IPS-18a (cell line): ENCODE results near the gene SND1.

Experiments used
- H3K27ac ChIP-seq: one replicate; pipeline ENCODE4 v1.5.1; 2013; ENCODE audit warnings: low read length
- H3K27me3 ChIP-seq: one replicate; pipeline ENCODE4 v1.6.1; 2013; ENCODE audit warnings: mild to moderate bottlenecking, low read length; ENCODE audit not compliant: control insufficient read depth, insufficient read depth
- H3K36me3 ChIP-seq: one replicate; pipeline ENCODE4 v1.6.1; 2013; ENCODE audit warnings: low read depth, low read length; ENCODE audit not compliant: control insufficient read depth
- H3K4me1 ChIP-seq: one replicate; pipeline ENCODE4 v1.6.1; 2013; ENCODE audit warnings: low read depth, low read length; ENCODE audit not compliant: control insufficient read depth
- H3K4me3 ChIP-seq: one replicate; pipeline ENCODE4 v1.5.1; 2013; ENCODE audit warnings: low read length
- H3K9ac ChIP-seq: one replicate; pipeline ENCODE4 v1.6.1; 2013; ENCODE audit warnings: mild to moderate bottlenecking, low read length, moderate library complexity
- H3K9me3 ChIP-seq: one replicate; pipeline ENCODE4 v1.6.1; 2013; ENCODE audit warnings: low read depth, low read length; ENCODE audit not compliant: control insufficient read depth

SND1 gene

GRCh38 chr7:128004623-128005022 lies 352.6 kb downstream of the SND1 start:
- Histone ChIP-seq H3K36me3 (no peaks in the 10 kb centered on the region), H3K4me3 (no peak overlapping the region), H3K27ac (no peak overlapping the region), H3K27me3 (no peaks in the 10 kb centered on the region), H3K9ac (no peak overlapping the region), H3K4me1 (no peaks in the 10 kb centered on the region), H3K9me3 (no peaks in the 10 kb centered on the region)

- H3K4me3 ChIP-seq = no peak overlapping the region
- no peaks in the 10 kb centered on the region for H3K4me1 ChIP-seq
- H3K27me3 ChIP-seq = no peaks in the 10 kb centered on the region
- no peaks in the 10 kb centered on the region for H3K36me3 ChIP-seq
- no peak overlapping the region for H3K27ac ChIP-seq
- no peak overlapping the region for H3K9ac ChIP-seq
- H3K9me3 ChIP-seq = no peaks in the 10 kb centered on the region
Measured at GRCh38 chr7:128005117-128005516, 353.1 kb downstream of the SND1 start.

DNA sequence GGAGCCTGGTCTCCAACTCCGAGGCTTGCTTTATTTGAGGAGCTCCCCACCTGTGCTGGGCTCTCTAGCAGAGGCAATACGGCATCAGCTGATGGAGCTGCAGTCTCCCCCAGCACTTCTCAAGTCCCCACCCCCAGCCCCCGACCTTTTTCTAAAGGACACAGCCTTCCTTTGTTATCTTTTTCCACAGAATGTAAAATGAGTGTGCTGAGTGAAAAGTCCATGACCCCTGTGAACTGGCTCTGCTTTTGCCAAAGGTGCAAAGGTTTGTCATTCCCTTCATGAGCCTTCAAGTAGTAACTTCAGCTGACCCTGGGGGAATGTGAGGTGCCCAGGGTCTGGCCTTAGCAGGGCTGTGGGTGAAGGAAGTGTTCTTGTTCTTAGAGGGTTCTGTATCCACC lies 353.8 kb downstream of the SND1 start:
- Histone ChIP-seq H3K4me3 (no peak overlapping the region), H3K9ac (no peak overlapping the region), H3K27ac (no peak overlapping the region), H3K27me3 (no peaks in the 10 kb centered on the region), H3K4me1 (peaks cover 5% of the 10 kb centered on the region), H3K9me3 (no peaks in the 10 kb centered on the region), H3K36me3 (no peaks in the 10 kb centered on the region)

- Histone ChIP-seq H3K27ac (no peak overlapping the region), H3K4me1 (peaks cover 5% of the 10 kb centered on the region), H3K4me3 (no peak overlapping the region), H3K9me3 (no peaks in the 10 kb centered on the region), H3K27me3 (no peaks in the 10 kb centered on the region), H3K9ac (no peak overlapping the region), H3K36me3 (no peaks in the 10 kb centered on the region)
Measured at GRCh38 chr7:128006550-128007302, 354.7 kb downstream of the SND1 start.

- H3K27ac ChIP-seq = no peak overlapping the region
- H3K36me3 ChIP-seq = no peaks in the 10 kb centered on the region
- H3K4me1 ChIP-seq = peaks cover 8% of the 10 kb centered on the region
- H3K27me3 ChIP-seq = no peaks in the 10 kb centered on the region
- H3K9me3 ChIP-seq = no peaks in the 10 kb centered on the region
- no peak overlapping the region for H3K4me3 ChIP-seq
- no peak overlapping the region for H3K9ac ChIP-seq
Measured at GRCh38 chr7:128007303-128007680, 355.3 kb downstream of the SND1 start.

GRCh38 chr7:128008141-128008540 lies 356.1 kb downstream of the SND1 start:
- Histone ChIP-seq H3K27me3 (no peaks in the 10 kb centered on the region), H3K9ac (no peak overlapping the region), H3K4me3 (no peak overlapping the region), H3K4me1 (peaks cover 14% of the 10 kb centered on the region), H3K27ac (no peak overlapping the region), H3K9me3 (no peaks in the 10 kb centered on the region), H3K36me3 (no peaks in the 10 kb centered on the region)

DNA sequence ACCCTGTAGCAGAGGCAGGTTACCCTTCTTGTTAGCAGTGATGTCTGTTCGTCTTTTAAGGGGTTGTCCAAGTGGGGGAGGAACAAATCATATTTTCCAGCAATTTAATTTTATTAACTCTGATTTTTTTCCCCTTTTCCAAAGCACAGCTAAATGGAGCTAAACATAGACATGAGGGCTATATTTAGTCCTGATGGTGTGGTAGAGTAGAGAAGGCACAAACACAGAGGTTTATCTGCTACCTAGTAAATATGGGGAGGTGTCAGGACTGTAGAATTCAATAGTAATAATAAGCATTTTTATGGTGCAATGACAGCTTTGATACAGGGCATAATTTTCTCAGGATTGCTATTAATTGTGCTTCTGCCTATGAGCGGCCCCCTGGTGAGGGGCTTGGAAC lies 356.8 kb downstream of the SND1 start:
- no peaks in the 10 kb centered on the region for H3K9me3 ChIP-seq
- no peak overlapping the region for H3K9ac ChIP-seq
- no peaks in the 10 kb centered on the region for H3K36me3 ChIP-seq

DNA sequence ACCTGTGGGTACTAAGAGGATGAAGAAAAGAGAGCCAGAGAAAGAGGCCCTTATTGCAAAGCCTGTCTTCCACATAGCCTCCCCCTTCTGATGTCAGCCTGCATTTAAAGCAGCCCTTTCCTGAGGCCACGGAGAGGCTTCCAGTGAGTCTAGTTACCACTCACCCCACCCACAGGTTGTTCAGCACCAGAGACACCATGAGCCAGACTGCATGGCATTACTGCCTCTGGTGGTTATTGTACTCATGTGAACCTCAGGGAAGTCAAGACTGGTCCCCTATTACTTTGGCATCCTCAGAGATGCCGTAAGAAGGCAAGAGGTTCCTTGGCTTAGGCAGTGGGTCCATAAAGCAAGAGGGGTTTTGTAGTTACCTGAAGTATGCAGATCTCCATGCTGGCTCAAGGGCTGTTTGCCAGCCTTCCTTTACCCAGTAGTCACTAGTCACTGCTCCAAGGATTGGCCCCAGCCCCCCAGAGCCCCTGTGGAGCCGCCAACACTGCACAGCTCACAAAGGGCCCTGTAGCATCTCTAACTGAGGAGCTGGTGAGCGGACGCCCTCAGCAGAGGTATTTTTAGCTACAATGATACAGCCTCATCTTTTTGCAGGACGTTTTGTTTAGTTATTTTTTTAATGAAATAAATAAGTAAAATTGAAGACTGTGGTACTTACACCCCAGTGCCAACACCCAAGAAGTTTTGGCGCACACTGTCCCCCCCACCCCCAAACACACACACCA lies 358.6 kb downstream of the SND1 start:
- H3K4me3 ChIP-seq = no peak overlapping the region

More for the DNA sequence above, 356.8 kb downstream of the SND1 start:
- Histone ChIP-seq H3K27me3 (no peaks in the 10 kb centered on the region), H3K27ac (no peak overlapping the region), H3K4me1 (peaks cover 14% of the 10 kb centered on the region), H3K4me3 (no peak overlapping the region)

DNA sequence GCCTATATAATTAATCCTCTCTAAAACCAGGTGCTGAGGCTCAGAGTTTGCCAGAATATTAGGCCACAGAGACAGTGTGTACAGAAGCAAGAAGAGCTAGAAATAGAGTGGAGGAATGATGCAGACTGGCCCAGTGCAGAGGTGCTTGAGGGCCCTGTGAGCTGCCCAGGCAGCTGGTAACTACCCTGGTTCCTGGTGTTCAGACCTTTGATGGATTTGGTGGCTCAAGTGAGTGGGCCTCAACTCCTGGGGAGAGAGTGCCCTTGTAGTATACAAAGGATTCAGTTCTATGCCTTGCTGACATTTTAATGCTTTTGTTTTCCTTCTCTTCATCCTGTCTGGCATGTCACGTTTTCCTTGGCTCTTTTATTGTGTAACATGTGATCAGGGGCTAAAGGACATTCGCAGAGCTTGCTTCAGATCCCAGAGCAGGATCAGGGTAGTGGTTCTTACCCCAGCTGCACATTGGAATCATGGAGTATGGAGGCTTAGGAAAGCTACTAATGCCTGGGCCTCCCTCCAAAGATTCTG lies 359.2 kb downstream of the SND1 start:
- Histone ChIP-seq H3K4me3 (no peak overlapping the region), H3K36me3 (no peaks in the 10 kb centered on the region)

More for the DNA sequence above, 358.6 kb downstream of the SND1 start:
- Histone ChIP-seq H3K27me3 (no peaks in the 10 kb centered on the region), H3K9me3 (no peaks in the 10 kb centered on the region), H3K4me1 (peaks cover 14% of the 10 kb centered on the region), H3K27ac (no peak overlapping the region), H3K9ac (no peak overlapping the region), H3K36me3 (no peaks in the 10 kb centered on the region)

DNA sequence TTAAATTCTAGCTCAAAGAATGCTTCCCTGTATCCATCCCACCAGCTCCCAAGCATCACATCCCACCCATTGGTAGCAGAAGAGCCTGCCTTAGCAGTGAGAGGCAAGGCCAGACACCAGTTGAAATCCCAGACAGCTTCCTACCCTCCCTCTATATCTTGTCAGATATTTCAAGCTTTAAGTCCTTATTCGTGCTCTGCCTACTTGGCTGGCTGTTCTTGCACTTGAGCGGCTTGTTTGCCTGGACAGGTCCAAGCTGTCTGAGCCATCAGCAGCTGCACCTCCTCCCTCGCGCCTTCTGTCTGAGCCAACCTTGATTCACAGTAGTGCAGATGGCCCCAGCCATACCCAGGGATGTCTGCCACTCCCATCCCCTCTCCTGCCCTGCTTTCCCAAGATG lies 362.8 kb downstream of the SND1 start:
- Histone ChIP-seq H3K4me3 (no peak overlapping the region), H3K27ac (no peak overlapping the region), H3K4me1 (peaks cover 39% of the 10 kb centered on the region), H3K27me3 (no peaks in the 10 kb centered on the region), H3K9ac (no peak overlapping the region), H3K36me3 (no peaks in the 10 kb centered on the region), H3K9me3 (no peaks in the 10 kb centered on the region)

More for the DNA sequence above, 359.2 kb downstream of the SND1 start:
- Histone ChIP-seq H3K4me1 (peaks cover 14% of the 10 kb centered on the region), H3K9ac (no peak overlapping the region), H3K27me3 (no peaks in the 10 kb centered on the region), H3K27ac (no peak overlapping the region), H3K9me3 (no peaks in the 10 kb centered on the region)

DNA sequence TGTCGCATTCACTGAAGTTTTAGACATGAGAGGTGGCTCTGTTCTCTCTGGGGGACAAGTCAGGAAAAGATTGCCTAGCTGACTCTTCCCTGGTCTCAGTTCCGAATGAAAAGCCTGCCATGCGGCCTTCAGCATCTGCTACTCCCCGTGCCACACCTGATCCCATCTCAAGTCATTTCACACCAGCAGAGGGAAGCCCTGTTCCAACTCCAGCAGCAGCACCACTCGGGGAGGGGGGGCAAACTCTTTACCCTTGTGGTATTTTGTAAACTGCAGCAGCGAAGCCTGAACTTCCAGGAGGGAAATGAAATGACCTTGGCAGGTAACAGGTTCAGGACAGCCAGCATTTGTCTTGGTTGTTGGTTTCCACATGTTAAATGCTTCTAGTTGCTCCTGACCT lies 365.5 kb downstream of the SND1 start:
- Histone ChIP-seq H3K4me3 (no peak overlapping the region), H3K36me3 (no peaks in the 10 kb centered on the region), H3K4me1 (peaks cover 35% of the 10 kb centered on the region), H3K9ac (no peak overlapping the region), H3K9me3 (no peaks in the 10 kb centered on the region), H3K27ac (no peak overlapping the region), H3K27me3 (no peaks in the 10 kb centered on the region)
